D721Med (cell line): ENCODE results near the gene JAM3.
A peak's percentile ranks its signal among the peaks of the same experiment; 100 is the strongest.
"Not testable (repeated sequence)": the region's sequence is repeated elsewhere in the genome, so short reads cannot be mapped to it uniquely, and the experiment has no call there.

ENCODE experiments used
- DNase-seq: peaks from one replicate; pipeline ENCODE4 v3.0.0; 2011; ENCODE audit warnings: low spot score; ENCODE audit not compliant: insufficient read length
- FAIRE-seq: peaks from 2 replicates; lab custom pipeline; 2011; peaks lifted over from hg19 to GRCh38; lab: Jason Lieb, UNC
- TF ChIP-seq, protein P1 (sequence below): IDR thresholded peaks from 2 replicates; pipeline ENCODE4 v1.5.1; 2012; ENCODE audit warnings: mild to moderate bottlenecking, control low read depth; ENCODE audit not compliant: insufficient read depth; ENCODE audit errors: missing control alignments

Gene JAM3

GRCh38 chr11:134097166-134097565, 28.3 kb downstream of the JAM3 start:
- TF ChIP-seq, protein P1, sequence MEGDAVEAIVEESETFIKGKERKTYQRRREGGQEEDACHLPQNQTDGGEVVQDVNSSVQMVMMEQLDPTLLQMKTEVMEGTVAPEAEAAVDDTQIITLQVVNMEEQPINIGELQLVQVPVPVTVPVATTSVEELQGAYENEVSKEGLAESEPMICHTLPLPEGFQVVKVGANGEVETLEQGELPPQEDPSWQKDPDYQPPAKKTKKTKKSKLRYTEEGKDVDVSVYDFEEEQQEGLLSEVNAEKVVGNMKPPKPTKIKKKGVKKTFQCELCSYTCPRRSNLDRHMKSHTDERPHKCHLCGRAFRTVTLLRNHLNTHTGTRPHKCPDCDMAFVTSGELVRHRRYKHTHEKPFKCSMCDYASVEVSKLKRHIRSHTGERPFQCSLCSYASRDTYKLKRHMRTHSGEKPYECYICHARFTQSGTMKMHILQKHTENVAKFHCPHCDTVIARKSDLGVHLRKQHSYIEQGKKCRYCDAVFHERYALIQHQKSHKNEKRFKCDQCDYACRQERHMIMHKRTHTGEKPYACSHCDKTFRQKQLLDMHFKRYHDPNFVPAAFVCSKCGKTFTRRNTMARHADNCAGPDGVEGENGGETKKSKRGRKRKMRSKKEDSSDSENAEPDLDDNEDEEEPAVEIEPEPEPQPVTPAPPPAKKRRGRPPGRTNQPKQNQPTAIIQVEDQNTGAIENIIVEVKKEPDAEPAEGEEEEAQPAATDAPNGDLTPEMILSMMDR, result no peak
- no peak for FAIRE-seq

GRCh38 chr11:134098566-134099184, 29.8 kb downstream of the JAM3 start:
- peak; percentile 16 for FAIRE-seq
- no peak for DNase-seq
- TF ChIP-seq, protein P1, result peak; percentile 32

More at GRCh38 chr11:134097166-134097565, 28.3 kb downstream of the JAM3 start:
- no peak for DNase-seq

- peak; percentile 51 for FAIRE-seq
- TF ChIP-seq, protein P1, result no peak
- DNase-seq, result no peak
Observed at GRCh38 chr11:134100171-134100570, 31.3 kb downstream of the JAM3 start.

DNA sequence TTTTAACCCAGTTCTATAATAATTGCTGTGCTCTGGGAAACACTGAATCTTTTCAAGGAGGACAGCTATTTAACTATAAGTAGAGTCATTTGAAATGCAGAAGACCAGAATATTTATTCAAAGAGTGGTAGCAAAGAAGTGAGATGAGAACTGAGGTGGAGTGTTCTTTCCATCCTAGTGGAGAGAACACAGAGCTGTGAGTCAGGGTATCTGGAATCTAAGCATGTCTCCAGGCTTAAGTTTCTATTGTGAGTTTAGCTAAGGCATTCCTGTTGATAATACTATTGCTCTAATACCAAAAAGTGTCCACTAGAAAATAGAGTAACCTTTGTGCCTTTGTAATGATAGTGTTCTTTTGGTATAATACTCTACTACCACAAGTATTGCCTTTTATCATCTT, 32.4 kb downstream of the JAM3 start:
- no peak for FAIRE-seq
- no peak for DNase-seq
- TF ChIP-seq, protein P1, result no peak

DNA sequence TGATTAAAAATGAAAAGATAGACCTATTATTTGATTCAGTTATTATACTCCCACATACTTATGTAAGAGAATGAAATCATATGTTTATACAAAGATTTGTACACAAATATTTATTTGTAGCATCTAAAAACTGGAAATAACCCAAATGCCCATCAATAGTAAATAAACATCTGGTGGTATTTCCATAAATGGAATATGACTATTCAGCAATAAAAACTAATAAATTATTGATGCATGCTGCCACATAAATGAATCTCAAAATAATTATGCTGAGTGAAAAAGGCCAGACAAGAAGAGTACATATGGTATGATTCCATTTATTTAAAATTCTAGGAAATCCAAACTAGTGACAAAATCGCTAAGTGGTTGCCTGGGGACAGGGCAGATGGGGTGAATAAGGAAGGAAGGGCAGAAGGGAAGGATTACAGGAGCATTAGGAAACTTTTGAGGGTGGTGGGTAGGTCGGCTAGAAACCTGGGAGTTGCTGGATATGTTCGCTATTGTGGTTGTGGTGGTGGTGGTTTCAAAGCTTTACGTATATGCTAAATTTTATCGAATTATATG, 41.5 kb downstream of the JAM3 start:
- TF ChIP-seq, protein P1, result no peak
- FAIRE-seq, result no peak
- DNase-seq, result no peak

DNA sequence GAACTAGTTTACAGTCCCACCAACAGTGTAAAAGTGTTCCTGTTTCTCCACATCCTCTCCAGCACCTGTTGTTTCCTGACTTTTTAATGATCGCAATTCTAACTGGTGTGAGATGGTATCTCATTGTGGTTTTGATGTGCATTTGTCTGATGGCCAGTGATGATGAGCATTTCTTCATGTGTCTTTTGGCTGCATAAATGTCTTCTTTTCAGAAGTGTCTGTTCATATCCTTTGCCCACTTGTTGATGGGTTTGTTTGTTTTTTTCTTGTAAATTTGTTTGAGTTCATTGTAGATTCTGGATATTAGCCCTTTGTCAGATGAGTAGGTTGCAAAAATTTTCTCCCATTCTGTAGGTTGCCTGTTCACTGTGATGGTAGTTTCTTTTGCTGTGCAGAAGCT, 44.9 kb downstream of the JAM3 start:
- not testable (repeated sequence) for FAIRE-seq, DNase-seq

DNA sequence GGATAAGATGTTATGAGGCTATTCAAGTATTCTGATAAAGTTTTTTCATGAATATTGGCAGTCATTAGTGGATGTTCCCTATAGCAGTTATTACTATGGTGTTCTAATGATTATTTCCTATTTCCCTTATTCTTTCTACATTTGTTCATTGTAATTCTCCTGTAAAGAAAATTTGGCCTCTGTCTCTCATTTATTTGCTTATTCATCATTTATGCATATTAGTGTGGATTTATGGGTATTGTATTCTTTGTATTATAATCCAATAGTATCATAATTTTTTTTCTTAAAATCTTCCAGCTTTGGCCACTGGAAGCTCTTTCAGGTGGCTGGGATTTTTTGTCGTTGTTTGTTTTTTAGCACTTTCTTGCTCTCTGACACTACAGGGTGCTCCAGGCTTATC, 47.3 kb downstream of the JAM3 start:
- FAIRE-seq (no peak), DNase-seq (no peak)
- TF ChIP-seq, protein P1, result no peak
